Measurements from ENCODE around the gene KCNK7.
A peak's percentile ranks its signal among the peaks of the same experiment; 100 is the strongest.
"Not testable (repeated sequence)": the region's sequence is repeated elsewhere in the genome, so short reads cannot be mapped to it uniquely, and the experiment has no call there.

KCNK7 gene

DNA sequence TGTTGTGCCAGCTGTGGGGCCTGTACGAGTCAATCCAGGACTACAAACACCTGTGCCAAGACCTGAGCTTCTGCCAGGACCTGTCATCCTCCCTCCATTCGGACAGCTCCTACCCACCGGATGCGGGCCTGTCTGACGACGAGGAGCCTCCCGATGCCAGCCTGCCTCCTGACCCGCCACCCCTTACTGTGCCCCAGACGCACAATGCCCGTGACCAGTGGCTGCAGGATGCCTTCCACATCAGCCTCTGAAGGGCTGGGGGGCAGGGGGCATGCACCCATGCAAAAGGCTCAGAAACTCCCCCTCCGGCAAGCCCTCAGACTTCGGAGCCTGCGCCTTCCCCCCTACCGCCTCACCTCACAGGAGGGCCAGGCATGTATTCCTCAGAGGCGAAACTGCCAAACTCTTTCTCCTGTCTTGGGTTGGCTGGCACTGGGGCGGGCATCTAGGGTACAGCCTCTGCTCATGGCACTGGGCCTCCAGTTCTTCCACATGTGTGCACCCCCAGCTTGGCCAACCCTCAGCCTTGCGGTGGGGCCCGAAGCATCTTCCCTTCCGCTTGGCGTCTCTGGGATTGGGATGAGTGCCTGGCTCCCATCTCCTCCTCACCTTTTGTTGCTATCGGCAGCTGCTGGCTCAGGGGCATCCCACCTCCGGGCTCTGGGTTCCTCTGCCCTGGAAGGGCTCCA, 22.1 kb downstream of the KCNK7 start:
- DNase-seq (ENCODE audit: low read depth in 2 of 2), result no peak

- DNase-seq (ENCODE audit: low read depth in 2 of 2), result peak; percentile 72 to 75
Measured at GRCh38 chr11:65572356-65573051, 23.1 kb downstream of the KCNK7 start, which contains the start of gene FAM89B. TSS of gene FAM89B (plus strand) at chr11:65572538. CDS start at chr11:65572670, 132 bp downstream.

GRCh38 chr11:65571940-65572339, 23.7 kb downstream of the KCNK7 start:
- DNase-seq (ENCODE audit: low read depth in 2 of 2), result no peak

DNA sequence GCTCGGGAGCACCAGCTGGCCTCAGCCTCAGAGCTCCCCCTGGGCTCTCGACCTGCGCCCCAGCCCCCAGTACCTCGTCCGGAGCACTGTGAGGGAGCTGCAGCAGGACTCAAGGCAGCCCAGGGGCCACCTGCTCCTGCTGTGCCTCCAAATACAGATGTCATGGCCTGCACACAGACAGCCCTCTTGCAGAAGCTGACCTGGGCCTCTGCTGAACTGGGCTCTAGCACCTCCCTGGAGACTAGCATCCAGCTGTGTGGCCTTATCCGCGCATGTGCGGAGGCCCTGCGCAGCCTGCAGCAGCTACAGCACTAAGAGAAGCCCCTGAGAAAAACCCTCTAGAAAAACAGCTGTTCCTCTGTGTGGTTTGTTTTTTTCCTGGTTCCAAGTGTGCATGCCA, 24.2 kb downstream of the KCNK7 start:
- no peak for DNase-seq (ENCODE audit: low read depth in 2 of 2)

GRCh38 chr11:65569973-65570918, 25.4 kb downstream of the KCNK7 start, which contains the start of gene ZNRD2:
TSS of gene ZNRD2 (plus strand) at chr11:65570477. CDS start at chr11:65570492, 15 bp downstream.
- DNase-seq (ENCODE audit: low read depth in 2 of 2), result peak; percentile 96

DNA sequence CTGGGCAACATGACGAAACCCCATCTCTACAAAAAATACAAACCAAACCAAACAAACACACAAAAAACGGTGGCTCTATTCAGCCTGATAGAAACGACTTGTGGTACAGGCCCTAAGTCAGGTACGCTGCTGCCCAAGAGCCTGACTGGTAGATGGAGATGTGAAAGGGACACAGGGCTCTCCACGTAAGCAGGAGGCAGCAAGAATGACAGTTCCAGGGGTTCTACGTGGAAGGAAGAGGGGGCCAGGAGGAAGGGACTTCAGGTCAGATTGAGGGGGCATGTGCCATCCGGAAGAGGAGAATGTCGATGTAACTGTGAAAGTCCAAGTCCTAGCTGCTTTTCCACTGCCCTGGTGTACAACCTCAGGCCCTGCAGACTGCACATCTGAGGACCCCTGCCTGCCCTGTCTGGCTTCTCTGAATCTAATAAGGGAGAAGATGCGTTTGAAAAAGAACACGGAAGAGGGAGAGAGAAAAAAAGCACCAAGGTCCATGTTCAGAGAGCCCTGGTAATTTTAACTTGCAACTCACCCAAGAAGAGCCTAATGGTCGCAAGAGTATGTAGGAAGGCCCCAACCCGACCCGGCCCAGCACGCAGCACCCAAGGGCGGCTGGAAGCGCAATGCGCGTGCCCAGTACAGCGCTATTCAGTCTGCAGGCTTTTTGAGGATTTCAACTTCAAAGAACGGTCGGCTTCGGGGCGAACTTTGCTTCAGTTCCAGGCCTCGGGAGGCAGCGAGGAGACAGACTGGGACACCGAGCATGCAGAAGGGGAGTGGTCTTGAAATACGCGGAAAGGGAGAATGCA, 26.2 kb downstream of the KCNK7 start:
- DNase-seq (ENCODE audit: low read depth in 2 of 2), result no peak

- no peak for DNase-seq (ENCODE audit: low read depth in 2 of 2)
Measured at GRCh38 chr11:65565624-65566453, 29.8 kb downstream of the KCNK7 start.

GRCh38 chr11:65564879-65565559, 30.6 kb downstream of the KCNK7 start:
- not testable (repeated sequence) for DNase-seq (ENCODE audit: low read depth in 2 of 2)

- no peak for DNase-seq (ENCODE audit: low read depth in 2 of 2)
Measured at GRCh38 chr11:65563601-65564000, 32.0 kb downstream of the KCNK7 start.

DNA sequence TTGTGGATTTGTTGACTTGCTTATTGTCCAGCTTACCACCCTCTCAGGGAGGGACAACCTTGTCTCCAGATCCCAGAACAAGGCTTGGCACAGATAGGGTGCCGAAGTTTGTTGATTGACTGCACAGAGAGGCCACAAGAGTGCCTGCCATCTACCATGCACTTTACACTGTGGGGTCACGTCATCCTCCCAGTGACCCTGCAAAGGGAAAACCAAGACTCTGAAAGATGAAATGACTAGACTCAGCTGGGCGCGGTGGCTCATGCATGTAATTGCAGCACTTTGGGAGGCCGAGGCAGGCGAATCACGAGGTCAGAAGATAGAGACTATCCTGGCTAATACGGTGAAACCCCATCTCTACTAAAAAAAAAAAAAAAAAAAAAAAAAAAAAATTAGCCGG, 32.8 kb downstream of the KCNK7 start:
- no peak for DNase-seq (ENCODE audit: low read depth in 2 of 2)

GRCh38 chr11:65562020-65562419, 33.6 kb downstream of the KCNK7 start:
- no peak for DNase-seq (ENCODE audit: low read depth in 2 of 2)

DNA sequence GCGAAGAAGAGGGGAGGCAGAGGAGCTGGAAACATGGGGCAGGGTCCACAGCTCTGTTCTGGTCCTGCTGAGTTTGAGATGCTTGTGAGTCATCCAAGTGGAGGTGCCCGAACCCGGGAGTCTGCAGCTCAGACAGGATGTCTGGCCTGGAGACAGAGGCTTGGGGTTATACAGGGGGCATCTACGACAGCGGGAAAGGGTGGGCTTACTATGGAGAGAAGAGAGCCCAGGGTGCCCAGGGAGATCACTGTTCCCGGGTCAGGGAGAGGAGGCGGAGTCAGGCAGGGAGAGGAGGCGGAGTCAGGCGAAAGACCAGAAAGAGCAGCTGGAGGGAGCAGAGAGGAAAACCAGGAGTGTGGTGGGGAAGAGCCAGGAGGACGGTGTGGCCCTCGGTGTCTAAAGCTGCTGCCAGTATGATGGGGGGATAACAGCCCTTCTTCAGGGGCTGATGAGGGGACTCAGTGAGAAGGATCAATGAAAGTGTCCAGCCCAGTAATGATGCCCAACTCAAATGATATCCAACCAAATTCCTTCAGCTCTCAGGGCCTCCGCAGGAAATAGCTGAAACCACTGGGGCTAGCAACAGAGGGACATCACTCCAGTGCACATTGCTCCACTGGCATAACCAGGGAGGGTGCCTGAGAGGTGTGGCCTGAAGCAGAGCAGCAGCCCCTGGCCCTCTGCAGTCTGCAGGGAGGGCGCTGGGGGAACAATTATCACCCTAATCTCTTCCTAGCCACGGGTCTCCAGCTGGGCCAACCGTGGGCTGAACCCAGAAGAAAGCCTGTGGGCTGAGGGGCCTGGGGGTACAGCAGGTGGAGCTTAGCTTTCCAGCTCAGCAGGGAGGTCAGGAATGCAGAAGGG, 34.8 kb downstream of the KCNK7 start:
- DNase-seq (ENCODE audit: low read depth in 2 of 2), result no peak

- DNase-seq (ENCODE audit: low read depth in 2 of 2), result no peak
Measured at GRCh38 chr11:65559951-65560537, 35.6 kb downstream of the KCNK7 start.

- DNase-seq (ENCODE audit: low read depth in 2 of 2), result no peak
Measured at GRCh38 chr11:65559535-65559934, 36.1 kb downstream of the KCNK7 start.

- DNase-seq (ENCODE audit: low read depth in 2 of 2), result no peak
Measured at GRCh38 chr11:65558930-65559509, 36.6 kb downstream of the KCNK7 start.

DNA sequence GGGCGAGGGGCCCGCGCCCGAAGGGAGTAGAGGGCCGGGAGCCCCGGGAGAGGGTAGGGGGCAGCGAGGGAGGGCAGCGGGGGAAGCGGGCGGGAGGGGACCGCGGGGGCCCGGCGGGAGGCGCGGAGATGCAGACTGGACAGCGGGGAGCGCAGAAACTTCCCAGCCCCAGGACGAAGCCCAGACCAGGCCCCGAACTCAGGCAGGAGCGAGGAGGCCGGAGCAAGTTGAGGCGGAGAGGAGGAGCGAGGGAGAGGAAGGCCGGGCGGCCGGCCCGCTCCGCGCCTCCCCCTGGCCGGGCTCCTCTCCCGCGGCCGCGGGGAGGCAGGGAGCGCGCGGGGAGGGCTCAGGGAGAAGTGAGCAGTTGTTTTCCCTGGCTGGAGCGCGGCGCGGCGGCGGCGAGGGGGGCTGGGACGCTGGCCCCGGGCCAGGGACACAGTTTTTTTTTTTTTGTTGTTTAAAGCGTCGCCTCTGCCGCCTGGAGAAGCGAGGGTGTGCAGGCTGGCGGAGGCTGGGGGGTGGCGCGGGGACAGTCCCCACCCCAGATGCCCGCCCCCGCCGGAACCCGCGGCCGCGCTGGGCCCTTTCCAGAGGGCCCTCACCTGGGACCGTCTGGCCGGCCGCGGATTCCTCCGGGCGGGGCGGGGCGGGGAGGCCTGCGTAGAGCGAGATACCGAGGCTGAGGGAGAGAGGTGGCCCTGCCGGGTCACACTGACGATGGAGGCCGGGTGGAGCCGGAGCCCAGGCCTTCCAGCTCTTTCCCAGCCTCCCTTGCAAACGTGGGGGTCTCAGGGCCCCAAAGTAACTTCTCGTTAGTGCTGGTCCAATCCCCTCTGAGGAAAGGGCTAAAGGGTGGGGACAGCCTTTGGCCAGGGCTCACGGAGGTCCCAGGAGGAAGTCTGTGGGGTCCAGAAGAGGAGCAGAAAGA, 37.3 kb downstream of the KCNK7 start, which contains the start of gene LTBP3:
TSS of gene LTBP3 (minus strand) at position 358 of the 928 bp plus-strand sequence. CDS start 400 bp downstream, outside the sequence.
- peak; percentile 65 to 70 for DNase-seq (ENCODE audit: low read depth in 2 of 2)

All from fibroblast of skin of left quadriceps (primary cell).